Endothelial cell of umbilical vein (primary cell): ENCODE measurements around the gene SOX13.

Experiments
- CTCF ChIP-seq, 2 donors: IDR thresholded peaks; 1 replicate in 1 of 2; 2 replicates in 1 of 2; pipeline ENCODE4 v1.5.1; 2011; ENCODE audit warnings: low read length in 2 of 2, mild to moderate bottlenecking in 2 of 2, moderate library complexity in 2 of 2, control low read depth in 1 of 2, inconsistent platforms in 1 of 2, low read depth in 1 of 2; ENCODE audit not compliant: insufficient read depth in 1 of 2; ENCODE audit errors: extremely low read depth in 1 of 2
- EZH2 ChIP-seq: IDR thresholded peaks from 2 replicates; pipeline ENCODE4 v1.6.1; 2012; ENCODE audit warnings: borderline replicate concordance, low read depth, mild to moderate bottlenecking, moderate library complexity, low read length, inconsistent platforms; ENCODE audit not compliant: severe bottlenecking
- FOS ChIP-seq: IDR thresholded peaks from 2 replicates; pipeline ENCODE4 v1.6.1; 2011; ENCODE audit warnings: mild to moderate bottlenecking, low read length, moderate library complexity, borderline replicate concordance; ENCODE audit not compliant: insufficient read depth
- GATA2 ChIP-seq: IDR thresholded peaks from 2 replicates; pipeline ENCODE4 v1.7.0; 2011; ENCODE audit warnings: low read depth, mild to moderate bottlenecking, moderate library complexity, mixed read lengths, low read length; ENCODE audit not compliant: insufficient read length, insufficient read depth
- JUN ChIP-seq: IDR thresholded peaks from 2 replicates; pipeline ENCODE4 v1.6.1; 2011; ENCODE audit warnings: borderline replicate concordance, low read depth; ENCODE audit not compliant: insufficient read length, insufficient read depth
- MYC ChIP-seq: IDR thresholded peaks from one replicate; pipeline ENCODE4 v1.6.1; 2011; ENCODE audit warnings: mild to moderate bottlenecking, low read depth, low read length
- POLR2A ChIP-seq: IDR thresholded peaks from 2 replicates; pipeline ENCODE4 v1.6.1; 2012; ENCODE audit warnings: low read depth, mild to moderate bottlenecking, control low read depth, low read length
- POLR2AphosphoS5 ChIP-seq: IDR thresholded peaks from 2 replicates; pipeline ENCODE4 v1.6.1; 2012; ENCODE audit warnings: low read depth, mild to moderate bottlenecking, control low read depth, low read length, moderate library complexity; ENCODE audit not compliant: insufficient read depth
- TF ChIP-seq, protein P1 (sequence below): IDR thresholded peaks from 2 replicates; pipeline ENCODE4 v1.6.1; 2011; ENCODE audit not compliant: insufficient read depth, insufficient read length

DNA sequence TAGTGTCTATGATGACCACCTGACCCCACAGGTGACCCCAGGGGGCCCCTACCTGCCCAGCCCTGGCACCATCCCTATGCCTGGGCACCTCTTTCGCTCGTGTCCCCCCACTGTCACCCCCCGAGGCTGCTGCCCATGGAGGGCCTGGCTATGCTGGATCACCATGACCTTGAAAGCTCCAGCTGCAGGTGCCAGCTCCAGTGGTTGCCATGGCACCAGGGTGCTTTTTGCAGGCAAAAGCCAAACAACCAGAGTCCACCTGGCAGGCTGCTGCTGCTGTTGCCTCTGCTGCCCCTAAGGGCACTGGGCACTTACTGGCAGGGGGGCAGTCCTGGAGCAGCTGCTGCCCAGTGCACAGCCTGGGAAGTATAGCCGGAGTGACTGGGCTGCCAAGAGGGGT lies 57.3 kb downstream of the SOX13 start:
- TF ChIP-seq CTCF (IDR thresholded peaks at IDR 0.05; ENCODE audit: extremely low read depth in 1 of 2, insufficient read depth in 1 of 2, low read depth in 1 of 2, low read length in 2 of 2) (peak in 1 of 2 donors; percentile 5), EZH2 (no peak), MYC (no peak), POLR2AphosphoS5 (no peak), POLR2A (no peak), JUN (no peak), FOS (no peak), GATA2 (no peak)
- TF ChIP-seq, protein P1, sequence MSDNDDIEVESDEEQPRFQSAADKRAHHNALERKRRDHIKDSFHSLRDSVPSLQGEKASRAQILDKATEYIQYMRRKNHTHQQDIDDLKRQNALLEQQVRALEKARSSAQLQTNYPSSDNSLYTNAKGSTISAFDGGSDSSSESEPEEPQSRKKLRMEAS = no peak
